Neural progenitor cell (in vitro differentiated cells): ENCODE data around the gene HSPG2. TPM values are rescaled to one million over a fixed set of nuclear protein-coding genes. Genes with fewer than 3 reads are reported as not detected.

Experiments used
- DNase-seq: peaks from one replicate; pipeline ENCODE4 v3.0.0-alpha.2; 2016; ENCODE audit warnings: low spot score
- H2AFZ ChIP-seq: fragments of 200-600 bp; sonication (generic); replicated peaks from 2 replicates; pipeline ENCODE4 v1.6.1; 2016; ENCODE audit warnings: antibody characterized with exemption
- H3F3A ChIP-seq: fragments of 200-600 bp; sonication (generic); 2 replicates; pipeline ENCODE4 v1.6.1; 2016; ENCODE audit warnings: antibody characterized with exemption, low read depth
- H3K27ac ChIP-seq: fragments of 200-600 bp; sonication (generic); 2 replicates; pipeline ENCODE4 v1.5.1; 2016; ENCODE audit warnings: mild to moderate bottlenecking
- H3K27me3 ChIP-seq: fragments of 200-600 bp; sonication (generic); 2 replicates; pipeline ENCODE4 v1.6.1; 2016; ENCODE audit warnings: mild to moderate bottlenecking, moderate library complexity
- H3K36me3 ChIP-seq: fragments of 200-600 bp; sonication (generic); 2 replicates; pipeline ENCODE4 v1.5.1; 2016
- H3K4me1 ChIP-seq: fragments of 200-600 bp; sonication (generic); 2 replicates; pipeline ENCODE4 v1.6.1; 2016; ENCODE audit warnings: mixed run types
- H3K4me2 ChIP-seq: fragments of 200-600 bp; sonication (generic); 2 replicates; pipeline ENCODE4 v1.6.1; 2016
- H3K4me3 ChIP-seq: fragments of 200-600 bp; sonication (generic); 2 replicates; pipeline ENCODE4 v1.5.1; 2016
- H3K79me2 ChIP-seq: fragments of 200-600 bp; sonication (generic); 2 replicates; pipeline ENCODE4 v1.6.1; 2016; ENCODE audit warnings: low read depth
- H3K9ac ChIP-seq: fragments of 200-600 bp; sonication (generic); 2 replicates; pipeline ENCODE4 v1.6.1; 2016
- H3K9me3 ChIP-seq: fragments of 200-600 bp; sonication (generic); 2 replicates; pipeline ENCODE4 v1.5.1; 2016; ENCODE audit warnings: low read depth
- H4K20me1 ChIP-seq: fragments of 200-600 bp; sonication (generic); 2 replicates; pipeline ENCODE4 v1.6.1; 2016; ENCODE audit warnings: low read depth
- H3K27ac Mint-ChIP-seq: 3 replicates; pipeline ENCODE4 v1.8.0; 2021; ENCODE audit warnings: mixed read lengths
- H3K27me3 Mint-ChIP-seq: 2 replicates; pipeline ENCODE4 v1.8.0; 2022; ENCODE audit warnings: low read depth, mild to moderate bottlenecking, inconsistent platforms, moderate library complexity, mixed read lengths; ENCODE audit not compliant: insufficient read depth
- H3K36me3 Mint-ChIP-seq: 3 replicates; pipeline ENCODE4 v1.8.0; 2021; ENCODE audit warnings: mixed read lengths
- H3K4me1 Mint-ChIP-seq: 3 replicates; pipeline ENCODE4 v1.8.0; 2021; ENCODE audit warnings: mixed read lengths
- H3K4me3 Mint-ChIP-seq: 3 replicates; pipeline ENCODE4 v1.8.0; 2021; ENCODE audit warnings: mild to moderate bottlenecking, moderate library complexity, mixed read lengths
- H3K9me3 Mint-ChIP-seq: 3 replicates; pipeline ENCODE4 v1.8.0; 2020; ENCODE audit warnings: mixed read lengths
- CTCF ChIP-seq: fragments of 200-600 bp; sonication (generic); IDR thresholded peaks from 2 replicates; pipeline ENCODE4 v1.5.1; 2017; ENCODE audit warnings: antibody characterized with exemption, mild to moderate bottlenecking
- EZH2 ChIP-seq: fragments of 200-600 bp; sonication (generic); IDR thresholded peaks from 2 replicates; pipeline ENCODE4 v1.6.1; 2017; ENCODE audit warnings: antibody characterized with exemption, mild to moderate bottlenecking, moderate library complexity
- EZH2phosphoT487 ChIP-seq: fragments of 200-600 bp; sonication (generic); IDR thresholded peaks from 2 replicates; pipeline ENCODE4 v1.6.1; 2017; ENCODE audit warnings: antibody characterized with exemption
- total RNA-seq: library from RNA; depleted of rRNA; stranded (reverse); fragments of >200 nt; gene quantifications from 2 replicates; pipeline ENCODE4 v1.2.3, GENCODE V29; 2015; ENCODE audit warnings: low replicate concordance

The HSPG2 gene
- total RNA-seq, 1 donor from 2014 or later, result 6.9 TPM

GRCh38 chr1:21914880-21915640 is 22.1 kb downstream of the HSPG2 start:
- Histone ChIP-seq H3K36me3 (no peaks in the 10 kb centered on the region), H3K27ac (no peak overlapping the region), H2AFZ (no peak overlapping the region), H3F3A (peaks cover 28% of the 10 kb centered on the region), H3K4me1 (peaks cover 33% of the 10 kb centered on the region), H3K27me3 (no peaks in the 10 kb centered on the region), H3K79me2 (peaks cover 8% of the 10 kb centered on the region), H4K20me1 (peaks cover 11% of the 10 kb centered on the region), H3K4me3 (no peak overlapping the region), H3K9me3 (no peaks in the 10 kb centered on the region), H3K9ac (no peak overlapping the region), H3K4me2 (no peak overlapping the region)
- Mint-ChIP-seq H3K36me3 (no peaks in the 10 kb centered on the region), H3K4me1 (peaks cover 32% of the 10 kb centered on the region), H3K4me3 (no peak overlapping the region), H3K27ac (no peak overlapping the region), H3K27me3 (no peaks in the 10 kb centered on the region), H3K9me3 (no peaks in the 10 kb centered on the region)
- no peak for DNase-seq
- TF ChIP-seq EZH2 (no peak), EZH2phosphoT487 (no peak), CTCF (no peak)

GRCh38 chr1:21914450-21914849 is 22.7 kb downstream of the HSPG2 start:
- Histone ChIP-seq H3K9me3 (no peaks in the 10 kb centered on the region), H3K4me1 (peaks cover 39% of the 10 kb centered on the region), H2AFZ (no peak overlapping the region), H3F3A (peaks cover 34% of the 10 kb centered on the region), H3K4me2 (no peak overlapping the region), H3K79me2 (peaks cover 8% of the 10 kb centered on the region), H3K36me3 (no peaks in the 10 kb centered on the region), H3K27me3 (no peaks in the 10 kb centered on the region), H3K9ac (no peak overlapping the region), H3K4me3 (no peak overlapping the region), H3K27ac (no peak overlapping the region), H4K20me1 (peaks cover 11% of the 10 kb centered on the region)
- Mint-ChIP-seq H3K4me3 (no peak overlapping the region), H3K9me3 (no peaks in the 10 kb centered on the region), H3K4me1 (peaks cover 35% of the 10 kb centered on the region), H3K27ac (no peak overlapping the region), H3K36me3 (no peaks in the 10 kb centered on the region), H3K27me3 (no peaks in the 10 kb centered on the region)
- TF ChIP-seq CTCF, result no peak
- no peak for TF ChIP-seq EZH2phosphoT487
- no peak for TF ChIP-seq EZH2
- DNase-seq, result no peak

GRCh38 chr1:21913763-21914162 is 23.3 kb downstream of the HSPG2 start:
- no peak overlapping the region for H3K9ac ChIP-seq
- Mint-ChIP-seq H3K4me3 (no peak overlapping the region), H3K27me3 (peaks cover 2% of the 10 kb centered on the region), H3K27ac (peak overlapping the region; percentile 14), H3K4me1 (peaks cover 33% of the 10 kb centered on the region), H3K36me3 (no peaks in the 10 kb centered on the region), H3K9me3 (no peaks in the 10 kb centered on the region)
- TF ChIP-seq CTCF (no peak), EZH2 (no peak), EZH2phosphoT487 (no peak)
- peaks cover 40% of the 10 kb centered on the region for H3F3A ChIP-seq
- DNase-seq, result no peak
- H3K27me3 ChIP-seq, result no peaks in the 10 kb centered on the region
- no peak overlapping the region for H2AFZ ChIP-seq
- H3K36me3 ChIP-seq, result no peaks in the 10 kb centered on the region
- no peak overlapping the region for H3K4me3 ChIP-seq
- H3K4me2 ChIP-seq, result peak overlapping the region; percentile 42
- H3K4me1 ChIP-seq, result peaks cover 39% of the 10 kb centered on the region
- peaks cover 8% of the 10 kb centered on the region for H3K79me2 ChIP-seq
- H4K20me1 ChIP-seq, result peaks cover 11% of the 10 kb centered on the region
- no peak overlapping the region for H3K27ac ChIP-seq
- H3K9me3 ChIP-seq, result no peaks in the 10 kb centered on the region
